ENCODE data around the gene PLEKHN1. TPM values are rescaled to one million over a fixed set of nuclear protein-coding genes. Genes with fewer than 3 reads are reported as not detected.

The PLEKHN1 gene
- total RNA-seq, 2 experiments from 2014 or later = not detected

- no peak overlapping the region for H3K4me3 ChIP-seq (ENCODE audit: low read depth, low read length, poor library complexity, severe bottlenecking)
- no peak overlapping the region for H2AFZ ChIP-seq (ENCODE audit: low read length)
- intact Hi-C loops (cut with micrococcal nuclease; ENCODE audit: unreplicated experiment) = no loop called here
- no peaks in the 10 kb centered on the region for H3K79me2 ChIP-seq (ENCODE audit: insufficient read depth, low read depth, low read length)
- TF ChIP-seq EZH2phosphoT487 (IDR thresholded peaks at IDR 0.05; ENCODE audit: borderline replicate concordance, low read depth, low read length) = no peak
- TF ChIP-seq CTCF (conservative IDR thresholded peaks at IDR 0.05; ENCODE audit: low read length) = no peak
- no peaks in the 10 kb centered on the region for H3K9me2 ChIP-seq (ENCODE audit: insufficient read depth, low read length)
- BruUV-seq (replicated peaks) = no TSS peak
- H4K20me1 ChIP-seq (ENCODE audit: insufficient read depth, low read length) = no peaks in the 10 kb centered on the region
- no peaks in the 10 kb centered on the region for H3K36me3 ChIP-seq (ENCODE audit: insufficient read depth, low read length)
- no peak overlapping the region for H3K27ac ChIP-seq (ENCODE audit: low read depth, low read length, poor library complexity, severe bottlenecking)
- POLR2A ChIA-PET = no interaction called here
- H3K4me2 ChIP-seq (ENCODE audit: low read length) = no peak overlapping the region
- CTCF ChIA-PET (ENCODE audit: unreplicated experiment) = interaction anchor here (0.6 kb wide), 1 partner anchor 89 kb away, joined by 3 read pairs; no protein-coding TSS in a partner anchor
- no peaks in the 10 kb centered on the region for H3K4me1 ChIP-seq (ENCODE audit: insufficient read depth, low read length, poor library complexity, severe bottlenecking)
- no peaks in the 10 kb centered on the region for H3K9me3 ChIP-seq (ENCODE audit: low read length)
- DNase-seq (ENCODE audit: low spot score) = no peak
Measured at GRCh38 chr1:932776-933602, 33.3 kb upstream of the PLEKHN1 start.

GRCh38 chr1:933603-933940, 32.7 kb upstream of the PLEKHN1 start:
- no TSS peak for BruUV-seq (replicated peaks)
- Histone ChIP-seq H3K9me3 (ENCODE audit: low read length) (no peaks in the 10 kb centered on the region), H3K4me1 (ENCODE audit: insufficient read depth, low read length, poor library complexity, severe bottlenecking) (no peaks in the 10 kb centered on the region), H3K36me3 (ENCODE audit: insufficient read depth, low read length) (no peaks in the 10 kb centered on the region), H4K20me1 (ENCODE audit: insufficient read depth, low read length) (no peaks in the 10 kb centered on the region), H2AFZ (ENCODE audit: low read length) (no peak overlapping the region), H3K27ac (ENCODE audit: low read depth, low read length, poor library complexity, severe bottlenecking) (no peak overlapping the region), H3K4me2 (ENCODE audit: low read length) (no peak overlapping the region), H3K79me2 (ENCODE audit: insufficient read depth, low read depth, low read length) (no peaks in the 10 kb centered on the region), H3K9me2 (ENCODE audit: insufficient read depth, low read length) (no peaks in the 10 kb centered on the region), H3K4me3 (ENCODE audit: low read depth, low read length, poor library complexity, severe bottlenecking) (no peak overlapping the region)
- CTCF ChIA-PET (ENCODE audit: unreplicated experiment) = interaction anchor here (0.6 kb wide), 1 partner anchor 88 kb away, joined by 3 read pairs; no protein-coding TSS in a partner anchor
- intact Hi-C loops (cut with micrococcal nuclease; ENCODE audit: unreplicated experiment) = no loop called here
- no peak for DNase-seq (ENCODE audit: low spot score)
- POLR2A ChIA-PET = no interaction called here
- TF ChIP-seq EZH2phosphoT487 (IDR thresholded peaks at IDR 0.05; ENCODE audit: borderline replicate concordance, low read depth, low read length) (no peak), CTCF (conservative IDR thresholded peaks at IDR 0.05; ENCODE audit: low read length) (no peak)
